Activated CD8-positive, alpha-beta memory T cell treated with anti-CD3 and anti-CD28 coated beads for 24 hours (primary cell): ENCODE measurements around the gene EIF2A.
"Not testable (repeated sequence)": the region's sequence is repeated elsewhere in the genome, so short reads cannot be mapped to it uniquely, and the experiment has no call there.

Experiments
- DNase-seq: peaks from one replicate; pipeline ENCODE4 v3.0.0-alpha.2; 2020

EIF2A gene

DNA sequence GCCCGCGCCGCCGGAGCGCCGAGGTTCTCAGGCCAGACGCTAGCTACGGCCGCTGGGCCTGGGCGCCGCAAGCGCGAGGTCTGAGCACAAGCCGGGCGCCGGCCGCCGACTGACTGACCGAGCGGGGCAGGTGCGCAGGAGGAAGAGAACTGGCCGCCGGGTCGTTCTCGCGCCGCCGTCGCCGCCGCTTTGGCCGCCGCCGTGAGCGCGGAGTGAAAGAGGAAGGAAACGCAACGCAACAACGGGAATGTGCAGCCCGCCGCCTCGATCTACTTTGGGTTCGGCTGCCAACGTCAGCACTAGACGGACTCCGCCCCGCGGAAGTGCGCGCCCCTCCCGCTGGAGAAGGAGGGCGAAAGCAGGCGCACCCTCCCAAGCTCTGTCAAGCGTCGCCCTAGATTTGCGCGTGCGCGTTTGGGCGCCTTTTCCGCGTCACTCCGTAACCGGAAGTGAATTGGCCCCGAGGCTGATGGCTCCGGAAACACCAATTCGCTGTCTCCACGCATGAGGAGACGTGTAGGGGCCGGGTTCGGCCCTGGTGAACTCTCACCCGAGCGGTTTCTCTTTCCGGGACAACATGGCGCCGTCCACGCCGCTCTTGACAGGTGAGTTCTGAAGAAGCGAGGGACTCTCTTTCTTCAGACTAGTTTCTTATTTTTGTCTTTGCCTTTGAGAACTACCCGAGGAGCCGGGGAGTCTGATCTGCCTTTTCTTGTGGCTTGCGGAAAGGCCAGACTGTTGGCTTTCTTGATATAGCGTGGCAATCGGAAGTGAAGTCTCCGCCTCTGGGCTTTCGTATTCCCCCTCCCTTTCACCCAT lies at the start of gene EIF2A, which contains the start of gene SERP1:
EIF2A (plus strand) TSS at position 562 of the 819 bp plus-strand sequence; CDS start at position 578, 16 bp downstream.
SERP1 (minus strand) TSS at position 271 of the 819 bp plus-strand sequence. CDS start 361 bp downstream, outside the sequence.
- peak; percentile 99 for DNase-seq

GRCh38 chr3:150497956-150498355 lies 48.6 kb upstream of the EIF2A start:
- no peak for DNase-seq

DNA sequence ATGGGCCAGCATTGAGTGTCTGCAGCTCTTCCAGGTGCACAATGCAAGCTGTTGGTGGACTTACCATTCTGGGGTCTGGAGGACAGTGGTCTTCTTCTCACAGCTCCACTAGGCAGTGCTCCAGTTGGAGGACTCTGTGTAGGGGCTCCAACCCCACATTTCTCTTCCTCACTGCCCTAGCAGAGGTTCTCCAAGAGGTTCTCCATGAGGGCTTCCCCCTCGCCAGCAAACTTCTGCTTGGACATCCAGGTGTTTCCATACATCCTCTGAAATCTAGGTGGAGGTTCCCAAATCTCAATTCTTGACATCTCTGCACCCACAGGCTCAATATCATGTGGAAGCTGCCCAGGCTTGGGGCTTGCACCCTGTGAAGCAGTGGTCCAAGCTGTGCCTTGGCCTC lies 45.6 kb upstream of the EIF2A start:
- DNase-seq = not testable (repeated sequence)

DNA sequence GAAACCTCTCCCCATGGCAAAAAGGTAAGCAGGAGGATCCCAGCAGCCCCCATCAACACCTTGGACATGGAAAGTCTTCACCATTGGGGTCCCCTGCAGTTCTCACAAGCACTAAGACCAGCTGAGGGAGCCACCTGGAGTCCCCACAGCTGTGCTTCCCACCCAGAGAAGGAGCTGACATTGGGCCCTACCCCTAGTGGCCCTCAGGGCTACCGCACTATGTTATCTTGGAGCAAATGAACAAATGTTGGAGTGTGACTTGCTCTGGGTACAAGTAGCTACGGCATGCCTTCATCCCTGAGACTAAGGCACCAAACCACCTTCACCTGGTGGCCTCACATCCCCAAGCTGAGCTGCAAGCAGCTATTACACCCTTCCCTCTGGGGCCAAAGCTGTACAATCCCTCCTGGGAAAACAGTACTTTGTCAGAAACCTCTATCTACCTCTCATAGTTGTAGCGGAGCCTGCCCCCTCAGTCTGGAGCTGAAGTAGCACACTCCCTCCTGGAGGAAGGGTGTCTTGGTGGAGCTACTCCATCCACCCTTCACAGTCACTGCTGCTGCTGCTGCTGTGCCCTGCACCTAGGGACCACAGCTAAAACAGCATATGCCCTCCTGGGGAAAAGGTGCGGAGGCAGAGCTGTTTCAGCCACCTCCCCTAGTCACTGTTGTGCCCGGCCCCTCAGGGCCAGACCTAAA lies 43.0 kb upstream of the EIF2A start:
- DNase-seq = no peak

DNA sequence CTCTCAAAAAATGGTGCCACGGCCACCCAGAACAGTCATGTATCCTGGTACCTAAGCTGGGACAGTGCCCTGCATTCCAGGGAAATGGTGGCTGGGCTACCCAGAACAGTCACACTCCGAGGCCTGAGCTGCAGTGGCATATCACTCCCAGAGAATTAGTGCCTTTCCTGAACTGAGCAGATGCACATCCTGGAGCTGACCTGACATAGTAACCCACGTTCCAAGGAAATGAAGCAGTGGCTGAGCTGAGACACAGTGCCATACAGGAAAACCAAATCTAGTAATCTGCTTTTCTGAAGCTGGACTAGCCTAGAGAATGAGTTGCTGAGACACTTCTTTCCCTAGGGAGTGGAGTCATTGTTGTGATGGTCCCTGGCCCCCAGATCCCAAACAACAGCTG lies 42.1 kb upstream of the EIF2A start:
- DNase-seq = no peak

DNA sequence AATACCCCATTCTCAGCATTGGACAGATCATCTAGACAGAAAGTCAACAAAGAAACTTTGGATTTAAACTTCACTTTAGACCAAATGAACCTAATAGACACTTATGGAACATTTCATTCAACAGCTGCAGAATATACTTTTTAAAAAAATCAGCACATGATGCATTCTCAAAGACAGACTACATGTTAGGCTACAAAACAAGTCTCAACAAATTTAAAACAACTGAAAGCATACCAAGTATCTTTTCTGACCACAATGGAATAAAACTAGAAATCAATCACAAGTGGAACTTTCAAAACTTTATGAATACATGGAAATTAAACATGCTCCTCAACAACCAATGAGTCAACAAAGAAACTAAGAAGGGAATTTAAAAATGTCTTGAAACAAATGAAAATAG lies 38.2 kb upstream of the EIF2A start:
- DNase-seq = no peak

- no peak for DNase-seq
Measured at GRCh38 chr3:150509780-150510179, 36.8 kb upstream of the EIF2A start.

DNA sequence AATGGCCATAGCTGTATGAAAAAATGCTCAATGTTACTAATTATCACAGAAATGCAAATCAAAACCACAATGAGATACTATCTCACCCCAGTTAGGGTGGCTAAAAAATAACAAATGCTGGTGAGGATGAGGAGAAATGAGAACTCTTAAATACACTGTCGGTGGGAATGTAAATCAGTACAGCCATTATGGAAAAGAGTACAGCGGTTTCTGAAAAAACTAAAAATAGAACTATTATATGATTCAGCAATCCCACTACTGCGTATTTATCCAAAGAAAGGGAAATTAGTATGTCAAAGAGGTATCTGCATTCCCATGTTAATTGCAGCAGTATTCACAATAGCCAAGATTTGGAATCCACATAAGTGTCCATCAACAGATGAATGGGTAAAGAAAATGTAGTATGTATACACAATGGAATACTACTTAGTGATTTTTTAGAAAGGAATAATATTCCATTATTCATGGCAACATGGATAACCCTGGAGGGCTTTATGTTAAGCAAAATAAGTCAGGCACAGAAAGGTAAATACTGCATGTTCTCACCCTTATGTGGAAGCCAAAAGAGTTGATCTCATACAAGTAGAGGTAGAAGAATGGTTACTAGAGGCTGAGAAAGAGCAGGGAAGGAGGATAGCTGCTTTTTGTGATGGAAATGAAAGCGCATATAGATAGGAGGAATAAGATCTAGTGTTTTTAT lies 35.3 kb upstream of the EIF2A start:
- DNase-seq = no peak

DNA sequence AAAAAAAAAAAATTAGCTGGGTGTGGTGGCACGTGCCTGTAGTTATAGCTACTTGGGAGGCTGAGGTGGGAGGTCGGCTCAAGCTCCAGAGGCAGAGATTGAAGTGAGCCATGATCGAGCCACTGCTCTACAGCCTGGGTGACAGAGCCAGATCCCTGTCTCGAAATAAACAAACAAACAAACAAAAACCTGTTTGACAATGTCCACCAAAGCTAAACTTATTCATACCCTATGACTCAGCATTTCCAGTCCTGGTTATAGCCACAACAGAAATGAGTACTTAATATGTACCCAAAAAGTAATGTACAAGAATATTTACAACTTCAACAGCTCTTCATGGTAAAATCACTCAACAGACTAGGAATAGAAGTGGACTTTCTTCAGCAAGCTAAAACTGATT lies 31.4 kb upstream of the EIF2A start:
- no peak for DNase-seq

DNA sequence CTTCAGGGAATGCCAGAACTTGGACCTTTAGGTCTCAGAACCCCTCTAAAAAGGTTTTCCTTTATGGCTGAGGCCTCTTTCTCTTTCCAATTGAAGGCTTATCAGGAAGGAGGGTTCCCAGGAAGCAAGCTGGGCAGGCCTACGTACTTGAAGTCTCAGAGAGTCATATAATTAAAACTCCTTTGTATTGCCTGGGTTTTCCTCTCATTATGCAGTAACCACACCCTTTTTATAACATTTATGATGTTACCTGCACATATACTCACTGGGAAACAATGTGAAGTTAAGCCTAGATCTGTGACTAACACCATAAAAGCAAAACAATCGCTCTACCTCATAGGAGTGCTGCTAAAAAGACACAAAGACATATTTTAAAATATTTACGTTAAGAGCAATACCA lies 27.6 kb upstream of the EIF2A start:
- DNase-seq = no peak

DNA sequence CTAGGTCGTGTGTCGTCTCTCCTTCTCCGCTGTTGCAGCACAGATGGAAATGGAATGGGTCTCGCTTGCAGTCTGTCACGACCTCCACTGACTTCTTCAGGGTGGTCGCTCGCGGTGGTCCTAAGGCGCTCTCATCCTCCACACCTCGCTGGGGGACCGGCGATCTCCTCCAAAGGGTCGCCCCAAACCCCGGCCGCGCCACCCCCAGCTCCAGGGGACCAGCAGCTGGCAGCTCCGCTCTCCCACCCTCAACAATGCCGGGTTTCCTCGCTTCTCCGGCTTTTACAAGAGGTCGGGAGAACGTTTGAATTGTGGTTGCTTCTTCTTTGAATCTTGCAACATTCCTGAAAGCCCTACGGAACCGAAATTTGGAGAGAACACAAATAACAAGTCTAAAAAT lies 26.2 kb upstream of the EIF2A start:
- no peak for DNase-seq

DNA sequence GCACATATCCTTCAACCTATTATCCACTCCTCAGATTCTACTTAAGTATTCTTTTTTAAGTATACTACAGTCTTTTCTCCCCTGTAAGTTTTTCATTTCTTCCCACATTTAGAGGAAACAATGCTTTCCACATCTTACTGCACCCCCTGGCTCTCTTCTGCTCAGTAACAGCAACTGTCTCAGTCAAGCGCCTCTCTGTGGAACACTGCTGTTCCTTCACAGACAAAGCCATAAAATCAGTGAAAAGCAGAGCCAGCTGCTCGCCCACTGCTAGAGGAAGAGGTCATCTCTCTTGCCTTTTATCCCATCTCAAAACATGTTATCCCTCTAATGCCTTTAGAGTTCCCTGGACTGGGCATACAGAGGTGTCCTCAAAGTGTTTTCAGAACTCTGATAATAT lies 25.1 kb upstream of the EIF2A start:
- DNase-seq = no peak

DNA sequence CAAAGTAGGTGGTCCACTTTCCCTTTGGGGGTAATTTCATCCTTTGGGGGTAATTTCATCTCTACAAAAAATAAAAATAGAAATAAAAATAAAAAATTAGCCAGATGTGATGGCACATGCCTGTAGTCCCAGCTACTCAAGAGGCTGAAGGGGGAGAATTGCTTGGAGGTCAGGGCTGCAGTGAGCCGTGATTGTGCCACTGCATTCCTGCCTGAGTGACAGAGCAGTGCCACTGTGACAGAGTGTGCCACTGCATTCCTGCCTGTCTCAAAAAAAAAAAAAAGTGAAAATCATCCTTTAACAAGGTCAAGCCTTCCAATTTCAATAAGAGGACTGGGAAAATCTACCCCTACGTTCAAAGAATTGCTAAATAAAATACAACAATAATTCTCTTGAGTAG lies 23.0 kb upstream of the EIF2A start:
- DNase-seq = no peak

GRCh38 chr3:150527464-150528255 lies 18.9 kb upstream of the EIF2A start:
- DNase-seq = no peak

- DNase-seq = no peak
Measured at GRCh38 chr3:150528354-150528797, 18.2 kb upstream of the EIF2A start.

GRCh38 chr3:150531775-150532174 lies 14.8 kb upstream of the EIF2A start:
- no peak for DNase-seq

DNA sequence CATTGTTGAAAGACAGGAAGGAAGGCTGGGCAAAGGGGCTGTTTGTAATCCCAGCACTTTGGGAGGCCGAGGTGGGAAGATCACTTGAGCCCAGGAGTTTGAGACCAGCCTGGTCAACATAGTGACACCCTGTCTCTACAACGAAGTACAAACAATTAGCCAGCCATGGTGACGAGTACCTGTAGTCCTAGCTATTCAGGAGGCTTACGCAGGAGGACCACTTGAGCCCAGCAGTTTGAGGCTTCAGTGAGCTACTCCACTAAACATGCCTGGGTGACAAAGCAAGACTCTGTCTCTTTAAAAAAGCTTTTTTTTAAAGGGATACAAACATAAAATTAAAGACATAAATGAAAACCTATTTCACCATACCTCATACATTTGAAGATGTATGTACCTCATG lies 11.4 kb upstream of the EIF2A start:
- no peak for DNase-seq

- no peak for DNase-seq
Measured at GRCh38 chr3:150538324-150539208, 8.0 kb upstream of the EIF2A start.

DNA sequence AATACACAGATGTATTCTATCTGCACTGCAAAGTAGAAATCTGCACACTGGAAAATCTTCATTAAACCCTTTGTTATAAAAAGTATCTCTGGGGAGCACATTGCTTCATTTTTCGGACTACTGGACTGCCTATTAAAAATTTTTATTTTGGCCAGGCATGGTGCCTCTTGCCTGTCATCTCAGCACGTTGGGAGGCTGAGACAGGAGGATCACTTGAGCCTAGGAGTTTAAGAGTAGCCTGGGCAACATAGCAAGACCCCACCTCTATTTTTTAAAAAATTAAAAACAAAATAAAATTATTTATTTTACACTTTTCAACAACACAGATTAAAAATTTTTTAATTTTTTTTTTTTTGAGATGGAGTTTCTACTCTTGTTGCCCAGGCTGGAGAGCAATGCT lies 6.3 kb upstream of the EIF2A start:
- DNase-seq = no peak

DNA sequence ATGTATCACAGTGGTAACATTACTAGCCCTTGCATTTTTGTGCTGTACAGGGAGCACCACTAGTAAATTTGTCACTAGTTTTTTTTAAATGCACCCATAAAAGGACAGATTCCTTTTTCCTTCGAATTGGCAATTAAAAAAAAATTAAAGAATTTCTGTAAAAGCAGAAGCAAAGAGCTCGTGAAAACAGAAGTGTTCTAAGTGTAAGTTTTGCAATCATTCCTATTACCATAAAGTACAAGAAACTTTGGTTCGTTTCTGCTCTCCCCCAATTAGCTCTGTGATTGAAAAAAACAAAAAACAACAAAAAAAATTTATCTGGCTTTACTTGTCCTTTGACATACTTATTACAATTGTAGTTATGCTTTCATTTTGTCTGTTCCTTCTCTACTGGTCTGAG lies 5.6 kb upstream of the EIF2A start:
- no peak for DNase-seq

DNA sequence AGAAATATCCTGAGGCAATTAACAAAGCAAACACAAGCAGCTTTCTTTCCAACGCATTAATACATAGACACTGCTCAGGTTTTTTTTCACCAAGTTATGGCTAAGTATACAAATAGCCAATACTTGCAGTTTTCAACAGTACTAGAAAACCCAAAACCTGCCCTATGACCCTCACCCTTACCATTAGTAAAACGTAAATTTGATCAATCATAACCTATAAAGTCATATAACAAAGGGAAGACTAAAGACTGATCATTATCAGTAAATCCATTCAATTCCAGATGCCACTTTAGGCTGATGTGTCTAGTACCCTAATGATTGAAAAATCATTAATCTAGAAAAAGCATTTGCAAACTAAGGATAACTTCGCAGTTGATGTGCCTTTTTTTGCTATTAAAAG lies 3.5 kb upstream of the EIF2A start:
- no peak for DNase-seq

DNA sequence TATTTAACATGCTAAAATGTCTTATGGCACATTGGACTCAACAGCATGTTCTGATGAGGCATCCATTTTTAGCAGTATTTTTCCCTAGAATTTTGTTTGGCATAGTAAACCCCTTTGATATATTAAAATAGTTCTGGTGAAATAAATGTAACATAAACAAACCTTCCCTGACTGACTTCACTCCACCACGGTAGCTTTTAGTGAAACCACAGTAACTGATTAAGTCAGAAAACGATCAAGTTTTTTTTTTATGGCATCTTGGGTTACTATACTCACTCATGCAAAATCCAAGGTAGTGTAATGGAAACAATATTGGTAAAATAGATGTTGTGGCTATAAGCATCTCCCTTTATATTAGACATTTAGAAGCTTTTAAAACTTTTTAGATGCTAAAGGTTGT lies 3.1 kb upstream of the EIF2A start:
- DNase-seq = no peak
